Uterus (tissue), 2 donors: ENCODE results near the gene BAHCC1.

ENCODE experiments used
- POLR2A ChIP-seq, 2 donors: fragments of 450-650 bp; IDR thresholded peaks; one replicate each; pipeline ENCODE4 v1.6.1; 2016; ENCODE audit warnings: antibody characterized with exemption in 2 of 2, mild to moderate bottlenecking in 1 of 2, moderate library complexity in 1 of 2
- TF ChIP-seq, protein P1 (sequence below), 4 experiments: fragments of 200-600 bp in 2 of 4; fragments of 450-650 bp in 2 of 4; sonication (generic) in 2 of 4; IDR thresholded peaks; one replicate each; pipeline ENCODE4 v1.5.1; 2016 to 2019; ENCODE audit warnings: antibody characterized with exemption in 4 of 4, mild to moderate bottlenecking in 2 of 4, moderate library complexity in 1 of 4

DNA sequence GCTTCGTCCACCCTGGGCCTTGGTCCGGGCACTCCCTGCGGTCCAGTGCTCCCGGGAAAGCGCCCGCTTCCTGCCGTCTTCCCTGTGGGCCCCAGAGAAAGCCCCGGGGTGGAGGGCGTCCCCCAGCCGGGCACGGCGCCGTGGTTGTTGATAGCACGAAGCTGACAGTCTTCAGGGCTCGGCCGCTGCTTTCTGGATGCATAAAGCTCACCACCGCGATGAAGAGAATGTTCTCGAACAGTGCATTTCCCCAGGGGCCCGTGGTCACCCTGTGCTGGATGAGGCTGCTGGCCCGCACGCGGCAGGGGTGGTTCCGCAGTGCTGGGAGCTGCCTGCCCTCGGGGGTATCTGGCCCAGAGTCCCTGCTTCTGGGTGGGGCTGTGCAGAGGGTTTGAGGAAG is 53.2 kb downstream of the BAHCC1 start:
- TF ChIP-seq, protein P1, sequence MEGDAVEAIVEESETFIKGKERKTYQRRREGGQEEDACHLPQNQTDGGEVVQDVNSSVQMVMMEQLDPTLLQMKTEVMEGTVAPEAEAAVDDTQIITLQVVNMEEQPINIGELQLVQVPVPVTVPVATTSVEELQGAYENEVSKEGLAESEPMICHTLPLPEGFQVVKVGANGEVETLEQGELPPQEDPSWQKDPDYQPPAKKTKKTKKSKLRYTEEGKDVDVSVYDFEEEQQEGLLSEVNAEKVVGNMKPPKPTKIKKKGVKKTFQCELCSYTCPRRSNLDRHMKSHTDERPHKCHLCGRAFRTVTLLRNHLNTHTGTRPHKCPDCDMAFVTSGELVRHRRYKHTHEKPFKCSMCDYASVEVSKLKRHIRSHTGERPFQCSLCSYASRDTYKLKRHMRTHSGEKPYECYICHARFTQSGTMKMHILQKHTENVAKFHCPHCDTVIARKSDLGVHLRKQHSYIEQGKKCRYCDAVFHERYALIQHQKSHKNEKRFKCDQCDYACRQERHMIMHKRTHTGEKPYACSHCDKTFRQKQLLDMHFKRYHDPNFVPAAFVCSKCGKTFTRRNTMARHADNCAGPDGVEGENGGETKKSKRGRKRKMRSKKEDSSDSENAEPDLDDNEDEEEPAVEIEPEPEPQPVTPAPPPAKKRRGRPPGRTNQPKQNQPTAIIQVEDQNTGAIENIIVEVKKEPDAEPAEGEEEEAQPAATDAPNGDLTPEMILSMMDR (IDR thresholded peaks at IDR 0.05) = no peak
- no peak for TF ChIP-seq POLR2A (IDR thresholded peaks at IDR 0.05)
